Stimulated activated CD8-positive, alpha-beta memory T cell treated with anti-CD3 and anti-CD28 coated beads, Interleukin-15, amount 100 ng/mL, for 1 hour (primary cell): ENCODE data around the gene AEN.

Experiments used
- DNase-seq: peaks from one replicate; pipeline ENCODE4 v3.0.0-alpha.2; 2020; ENCODE audit warnings: low read depth

The AEN gene

GRCh38 chr15:88620995-88621772, at the start of gene AEN:
AEN (plus strand) TSS chr15:88621340; CDS start chr15:88626210, 4,870 bp downstream.
- peak; percentile 87 for DNase-seq

- DNase-seq: no peak
These were observed 49.3 kb upstream of the AEN start for GRCh38 chr15:88571852-88572259.

DNA sequence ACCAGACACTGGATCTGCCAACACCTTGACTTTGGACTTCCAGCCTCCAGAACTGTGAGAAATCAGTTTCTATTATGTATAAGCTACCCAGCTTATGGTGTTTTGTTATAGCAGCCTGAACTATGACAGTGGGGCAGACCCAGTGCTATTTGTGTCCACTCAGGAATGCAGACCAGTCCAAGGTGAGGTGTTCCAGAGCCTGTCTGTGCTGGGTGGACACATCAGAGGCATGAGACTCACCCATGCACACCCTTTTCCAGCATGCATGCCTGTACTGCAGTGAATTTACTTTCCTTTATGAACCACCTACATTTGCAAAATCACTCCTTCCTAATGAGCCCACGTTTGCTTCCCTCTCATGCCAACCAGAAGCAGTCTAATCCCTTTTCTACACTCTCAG, 47.1 kb upstream of the AEN start:
- no peak for DNase-seq

GRCh38 chr15:88574655-88575054, 46.5 kb upstream of the AEN start:
- DNase-seq: no peak

GRCh38 chr15:88579322-88579721, 41.8 kb upstream of the AEN start:
- no peak for DNase-seq

DNA sequence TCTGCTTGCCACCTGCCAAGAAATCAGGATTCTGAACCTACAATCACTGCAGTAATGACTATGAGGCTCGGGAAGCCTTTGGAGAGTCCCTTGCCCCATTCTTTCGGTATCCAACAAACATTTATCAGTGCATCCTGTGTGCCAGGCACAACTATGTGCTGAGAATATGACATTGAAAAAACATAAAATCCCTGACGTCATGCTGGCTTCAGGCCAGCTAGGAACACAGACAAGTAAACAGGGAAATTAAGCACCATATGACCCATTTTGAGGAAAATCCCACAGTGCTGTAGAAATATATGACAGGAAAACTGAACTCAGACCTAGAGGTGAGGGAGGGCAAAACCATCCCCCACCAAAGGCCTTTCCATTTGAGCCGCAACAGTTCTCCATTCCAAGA, 40.6 kb upstream of the AEN start:
- DNase-seq: no peak

GRCh38 chr15:88586401-88587162, 34.6 kb upstream of the AEN start:
- no peak for DNase-seq

DNA sequence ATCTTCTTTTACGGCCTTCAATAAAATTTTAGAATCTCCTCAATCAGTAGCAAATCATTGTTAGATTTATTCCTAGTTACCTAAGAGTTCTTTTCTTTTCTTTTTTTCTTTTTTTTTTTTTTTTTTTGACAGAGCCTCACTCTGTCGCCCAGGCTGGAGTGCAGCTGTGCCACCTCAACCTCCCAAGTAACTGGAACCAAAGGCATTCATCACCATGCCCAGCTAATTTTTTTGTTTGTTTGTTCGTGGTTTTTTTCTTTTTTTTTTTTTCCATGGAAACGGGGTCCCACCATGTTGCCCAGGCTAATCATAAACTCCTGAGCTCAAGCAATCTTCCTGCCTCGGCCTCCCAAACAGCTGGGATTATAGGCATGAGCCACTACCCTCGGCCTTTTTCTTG, 30.4 kb upstream of the AEN start:
- DNase-seq: no peak

- DNase-seq: no peak
These were observed 29.8 kb upstream of the AEN start for GRCh38 chr15:88591384-88591783.

- DNase-seq: no peak
These were observed 17.3 kb upstream of the AEN start for GRCh38 chr15:88603885-88604284.

DNA sequence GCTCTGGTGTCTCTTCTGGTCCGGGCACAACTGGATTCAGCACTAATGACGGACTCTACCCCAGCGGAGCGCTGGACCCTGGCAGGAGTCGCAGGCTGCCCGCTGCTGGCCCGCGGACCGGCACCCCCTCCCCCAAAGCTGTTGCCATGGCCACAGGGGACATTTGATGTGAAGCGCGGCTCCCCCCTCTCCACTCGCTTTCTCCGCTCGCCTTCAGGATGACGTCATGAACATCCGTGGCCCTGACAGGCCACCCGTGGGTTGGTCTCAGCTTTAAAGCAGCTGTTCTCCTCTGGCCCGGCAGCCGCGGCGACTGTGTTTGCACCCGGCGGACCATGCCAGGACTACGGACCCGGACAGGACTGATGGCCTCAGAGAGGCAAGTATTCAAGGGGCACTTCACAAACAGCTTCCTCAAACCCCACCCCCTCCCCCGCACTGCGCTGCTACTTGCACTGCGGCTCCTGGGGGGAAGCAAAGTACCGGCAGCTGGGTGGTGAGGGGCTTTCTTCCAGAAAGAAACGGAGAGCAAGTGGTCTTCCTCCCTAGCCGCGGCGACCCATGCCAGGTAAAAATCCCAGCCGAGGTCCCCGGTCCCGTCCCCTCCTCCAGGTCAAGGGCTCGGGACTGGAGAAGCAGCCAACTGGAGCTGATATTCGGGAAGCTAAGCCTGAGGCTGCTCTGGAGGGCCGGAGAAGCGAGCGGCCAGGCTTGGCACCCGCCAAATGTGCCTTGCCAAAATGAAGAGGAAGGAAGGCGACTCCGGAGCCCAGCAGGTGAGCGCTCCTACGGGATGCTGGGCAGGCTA, 16.6 kb upstream of the AEN start:
- DNase-seq: no peak

DNA sequence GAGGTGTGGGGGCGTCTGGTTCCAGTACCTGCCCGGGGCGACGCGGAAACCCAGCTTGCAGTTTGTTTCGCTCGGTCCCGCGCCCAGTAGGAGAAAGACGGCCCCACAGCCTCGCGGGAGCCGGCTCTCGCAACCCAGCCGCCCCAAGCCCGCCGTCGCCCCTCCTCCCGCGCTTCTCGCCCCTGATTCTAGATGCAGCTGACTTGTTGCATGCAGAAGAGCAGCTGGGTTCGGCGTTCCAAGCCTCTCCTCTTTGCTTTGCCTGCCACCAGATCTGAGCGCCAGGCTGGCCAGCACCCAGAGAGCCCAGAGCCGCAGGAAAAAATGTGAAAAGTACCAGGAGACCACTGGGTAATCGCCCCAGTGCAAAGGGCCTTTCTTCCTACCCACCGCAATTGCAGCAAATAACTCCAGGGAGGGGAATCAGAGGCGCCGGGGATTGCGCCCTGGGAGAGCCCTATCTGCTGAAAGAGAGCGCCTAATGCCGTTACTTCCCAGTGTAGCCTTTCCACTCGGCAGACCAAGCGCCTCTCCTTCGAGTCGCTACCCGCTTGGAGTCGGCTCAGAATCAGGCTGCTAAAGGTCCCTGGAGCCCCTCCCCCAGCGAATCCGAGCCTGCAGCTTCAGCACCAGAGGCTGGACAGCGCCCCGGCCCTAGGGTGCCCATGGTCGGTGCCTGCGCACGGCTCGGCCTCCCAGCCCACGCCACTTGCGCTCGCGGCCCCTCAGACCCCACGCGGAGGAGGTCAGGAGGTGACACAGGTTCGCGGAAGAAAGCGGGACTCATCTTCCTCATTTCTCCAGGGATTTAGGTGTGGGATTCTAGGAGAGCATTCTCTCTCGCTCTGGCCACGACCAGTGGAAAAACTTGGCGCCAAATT, 15.7 kb upstream of the AEN start:
- no peak for DNase-seq

GRCh38 chr15:88606070-88606794, 14.9 kb upstream of the AEN start:
- DNase-seq: no peak

- DNase-seq: no peak
These were observed 13.2 kb upstream of the AEN start for GRCh38 chr15:88607951-88608350.

DNA sequence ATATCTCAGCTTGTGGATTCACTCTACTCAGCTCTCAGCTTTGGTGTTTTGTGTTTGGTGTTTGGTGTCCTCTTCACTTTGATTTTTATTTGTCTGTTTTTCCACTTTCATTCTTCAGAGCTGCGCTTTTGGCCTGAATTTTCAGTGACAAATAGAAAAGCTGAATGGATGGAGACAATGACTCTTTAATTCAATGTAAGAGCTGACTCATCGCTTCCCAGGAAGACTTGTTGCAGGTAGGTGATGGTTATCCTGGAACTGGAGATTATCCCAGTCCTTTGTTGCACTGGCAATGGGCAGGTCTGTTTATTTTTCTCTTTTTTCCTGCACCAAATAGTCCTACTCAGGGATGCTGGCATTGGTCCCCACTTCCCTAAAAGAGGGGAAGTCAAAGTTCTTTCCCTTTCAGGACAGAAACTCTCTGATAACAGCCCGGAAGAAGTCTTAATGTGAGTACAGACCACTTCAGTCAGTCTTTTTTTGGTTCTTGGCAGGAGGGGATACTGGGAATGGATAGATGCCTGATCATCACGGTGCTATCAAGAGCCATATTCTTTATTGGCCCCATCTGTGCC, 12.4 kb upstream of the AEN start:
- DNase-seq: no peak

- no peak for DNase-seq
These were observed 11.6 kb upstream of the AEN start for GRCh38 chr15:88609344-88610090.

GRCh38 chr15:88610701-88611231, 10.4 kb upstream of the AEN start:
- DNase-seq: no peak

DNA sequence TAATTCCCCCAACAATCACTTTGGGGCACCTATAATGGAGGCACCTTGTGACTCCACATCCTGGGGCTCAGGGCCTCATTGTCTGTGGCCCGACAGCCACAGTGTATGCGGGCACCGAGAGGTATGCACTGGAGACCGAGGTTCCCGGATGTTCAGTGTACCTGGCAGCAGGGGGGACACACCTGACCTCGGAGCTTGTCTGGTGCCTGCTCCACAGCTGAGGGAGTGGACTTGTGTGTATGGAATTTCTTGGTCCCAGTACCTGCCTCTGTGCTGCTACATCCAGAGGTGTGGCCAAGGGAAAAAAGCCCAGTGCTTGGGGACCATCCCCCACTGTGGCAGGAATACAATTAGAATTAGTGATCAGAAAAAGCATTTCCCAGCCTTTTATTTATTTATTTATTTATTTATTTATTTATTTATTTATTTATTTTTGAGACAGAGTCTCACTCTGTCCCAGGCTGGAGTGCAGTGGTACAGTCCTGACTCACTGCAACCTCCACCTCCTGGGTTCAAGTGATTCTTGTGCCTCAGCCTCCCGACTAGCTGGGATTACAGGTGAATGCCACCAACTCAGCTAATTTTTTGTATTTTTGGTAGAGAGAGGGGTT, 8.8 kb upstream of the AEN start:
- no peak for DNase-seq
